Hepatocyte (in vitro differentiated cells): Measurements from ENCODE around the gene RNF169.
"Not testable (repeated sequence)": the region's sequence is repeated elsewhere in the genome, so short reads cannot be mapped to it uniquely, and the experiment has no call there.

ENCODE experiments used
- CTCF ChIP-seq: fragments of 200-600 bp; sonication (generic); IDR thresholded peaks from 2 replicates; pipeline ENCODE4 v1.5.1; 2016; ENCODE audit warnings: antibody characterized with exemption, mild to moderate bottlenecking; ENCODE audit not compliant: poor library complexity
- EZH2 ChIP-seq: fragments of 200-600 bp; sonication (generic); IDR thresholded peaks from 2 replicates; pipeline ENCODE4 v1.6.1; 2016; ENCODE audit warnings: antibody characterized with exemption, mild to moderate bottlenecking, borderline replicate concordance
- EZH2phosphoT487 ChIP-seq: fragments of 200-600 bp; sonication (generic); IDR thresholded peaks from one replicate; pipeline ENCODE4 v1.6.1; 2018; ENCODE audit warnings: antibody characterized with exemption, mild to moderate bottlenecking, low read depth, moderate library complexity; ENCODE audit not compliant: unreplicated experiment, severe bottlenecking

GRCh38 chr11:74750598-74750997 lies 1.9 kb downstream of the RNF169 start:
- not testable (repeated sequence) for TF ChIP-seq CTCF, EZH2, EZH2phosphoT487
